Dedifferentiated amniotic fluid mesenchymal stem cell (primary cell): ENCODE measurements around the gene CHST12.
A peak's percentile ranks its signal among the peaks of the same experiment; 100 is the strongest.
"Not testable (repeated sequence)": the region's sequence is repeated elsewhere in the genome, so short reads cannot be mapped to it uniquely, and the experiment has no call there.

Experiments used
- DNase-seq: peaks from one replicate; pipeline ENCODE4 v3.0.0-alpha.2; 2016; ENCODE audit errors: extremely low spot score

Gene CHST12

DNA sequence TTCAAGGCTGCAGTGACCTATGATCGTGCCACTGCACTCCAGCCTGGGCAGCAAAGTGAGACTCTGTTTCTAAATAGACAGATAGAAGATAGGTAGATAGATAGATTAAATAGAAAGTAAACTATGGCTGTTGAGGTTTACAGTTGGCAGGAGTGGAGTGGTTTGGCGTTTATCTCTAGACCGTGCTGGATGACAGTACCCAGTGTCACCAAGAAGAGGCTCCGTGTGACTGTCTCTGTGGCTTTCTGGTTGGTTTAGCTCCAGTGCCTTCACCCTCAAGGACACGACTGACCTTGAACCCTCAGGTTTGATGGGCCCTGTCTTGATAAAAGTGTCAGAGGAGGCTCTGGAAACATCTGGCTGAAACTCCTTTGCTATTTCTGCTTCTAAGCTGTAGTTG is 31.7 kb downstream of the CHST12 start:
- DNase-seq = no peak

DNA sequence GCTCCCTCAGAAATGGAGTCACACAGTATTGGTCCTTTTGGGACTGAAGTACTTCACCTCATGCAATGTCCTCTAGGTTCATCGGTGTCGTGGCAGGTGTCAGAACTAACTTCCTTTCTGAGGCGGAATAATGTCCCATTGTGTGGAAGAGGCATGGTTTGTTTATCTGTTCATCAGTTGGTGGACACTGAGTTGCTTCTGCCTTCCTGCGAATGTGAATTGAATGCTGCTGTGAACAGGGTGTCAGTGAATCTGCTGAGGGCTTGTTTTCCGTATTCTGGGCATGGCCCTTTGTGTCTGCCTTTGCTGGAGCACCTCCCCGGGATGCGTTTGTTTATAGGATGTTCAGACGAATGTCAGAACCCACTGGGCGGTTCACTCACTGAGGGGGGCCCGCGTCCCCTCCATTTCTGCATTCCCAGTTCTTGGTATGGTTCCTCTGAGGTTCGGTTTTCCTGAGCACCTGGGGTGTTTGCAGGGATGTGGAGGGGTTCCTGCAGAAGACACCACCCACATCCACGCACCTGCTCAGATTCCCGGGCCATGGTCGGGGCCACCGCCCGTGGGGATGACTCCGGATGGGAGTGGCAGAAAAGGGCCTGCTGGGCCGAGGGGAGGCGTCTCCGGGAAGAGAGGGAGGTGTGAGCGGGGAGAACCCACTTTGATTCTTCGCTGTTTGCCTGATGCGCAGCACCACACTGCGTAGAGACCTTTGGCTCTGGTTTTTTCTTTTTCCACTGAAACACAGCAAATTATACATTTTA is 33.1 kb downstream of the CHST12 start:
- DNase-seq = no peak

DNA sequence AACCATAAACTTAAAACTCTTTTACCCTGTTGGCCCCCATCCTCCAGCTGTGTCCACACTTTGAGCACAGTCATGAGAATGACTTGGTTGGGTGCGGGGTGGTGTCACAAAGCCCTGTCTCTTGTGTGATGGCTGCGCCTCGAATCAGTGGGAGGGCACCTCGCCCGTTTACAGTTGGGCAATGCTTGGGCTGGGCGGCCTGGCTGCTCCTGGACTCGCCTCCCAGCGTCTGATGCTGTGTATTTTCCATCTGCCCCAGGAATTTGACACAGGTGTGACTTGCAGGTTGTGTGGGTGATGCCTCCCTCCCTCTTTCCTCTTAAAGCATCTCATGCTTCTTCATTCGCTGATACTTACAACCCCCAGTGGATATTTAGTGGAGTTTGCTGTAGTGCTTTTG is 33.7 kb downstream of the CHST12 start:
- no peak for DNase-seq

DNA sequence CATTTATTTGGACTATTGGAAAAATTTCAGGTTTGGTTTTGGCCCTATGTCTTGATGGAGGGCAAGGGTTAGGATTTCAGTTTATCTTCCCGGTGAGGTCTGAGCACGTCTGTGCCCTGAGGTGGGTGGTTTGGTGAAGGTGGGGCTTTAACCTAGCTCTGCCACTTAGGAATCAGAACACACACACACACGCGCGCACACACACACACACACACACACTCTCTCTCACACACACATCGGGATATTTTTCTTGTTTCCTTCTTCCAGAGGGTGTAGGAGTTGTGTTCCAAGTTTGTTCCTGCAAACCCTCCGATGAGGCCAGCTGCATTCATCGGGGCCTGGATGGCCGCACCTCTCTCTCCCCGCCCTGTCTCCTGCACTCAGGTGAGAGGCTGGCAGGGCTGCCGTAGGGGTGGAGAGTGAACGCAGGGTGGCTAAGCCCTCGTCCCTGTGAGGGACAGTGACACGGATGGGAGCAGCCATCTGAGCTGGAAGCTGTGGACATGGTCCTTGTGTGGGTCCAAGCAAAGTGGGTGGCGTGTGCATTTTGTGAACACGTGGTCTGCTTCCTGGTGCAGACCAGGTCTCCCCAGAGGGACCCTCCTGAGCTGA is 34.2 kb downstream of the CHST12 start:
- no peak for DNase-seq

DNA sequence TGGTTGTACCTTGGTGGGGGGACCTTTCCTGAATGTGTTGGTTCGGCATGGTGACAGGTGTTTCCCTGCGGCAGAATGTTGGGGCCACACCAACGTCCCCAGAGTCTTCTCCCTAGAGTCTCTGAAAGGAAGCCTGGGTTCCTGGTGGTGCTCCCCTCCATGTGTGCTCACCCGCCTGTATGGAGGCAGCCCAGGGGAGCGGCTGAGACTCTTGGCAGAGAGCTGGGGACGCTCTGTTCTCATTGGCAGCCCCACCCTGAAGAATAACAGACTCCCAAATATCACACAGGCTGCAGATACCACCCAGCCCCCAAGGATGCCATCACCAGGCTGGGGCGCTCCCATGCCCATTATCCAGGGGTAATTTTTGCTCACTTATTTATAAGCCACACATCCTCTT is 34.8 kb downstream of the CHST12 start:
- no peak for DNase-seq

DNA sequence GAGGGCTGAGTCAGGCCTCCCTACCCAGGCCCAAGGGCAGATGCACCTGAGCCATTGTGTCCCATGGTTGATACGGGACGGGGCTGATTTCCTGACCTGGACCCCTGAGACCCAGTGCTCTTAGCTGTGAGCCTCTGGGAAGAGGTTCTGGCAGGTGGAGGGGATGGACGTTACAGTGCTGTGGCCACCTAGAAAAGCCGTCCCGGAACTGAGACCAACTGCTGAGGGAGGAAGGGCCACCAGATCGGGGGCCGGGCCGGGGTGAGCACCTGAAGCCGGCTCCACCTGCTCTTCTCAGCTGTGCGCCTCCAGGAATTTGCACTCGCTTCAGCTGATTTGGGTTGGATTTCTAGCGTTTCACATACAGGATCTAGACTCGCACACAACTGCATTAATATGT is 35.4 kb downstream of the CHST12 start:
- DNase-seq = no peak

DNA sequence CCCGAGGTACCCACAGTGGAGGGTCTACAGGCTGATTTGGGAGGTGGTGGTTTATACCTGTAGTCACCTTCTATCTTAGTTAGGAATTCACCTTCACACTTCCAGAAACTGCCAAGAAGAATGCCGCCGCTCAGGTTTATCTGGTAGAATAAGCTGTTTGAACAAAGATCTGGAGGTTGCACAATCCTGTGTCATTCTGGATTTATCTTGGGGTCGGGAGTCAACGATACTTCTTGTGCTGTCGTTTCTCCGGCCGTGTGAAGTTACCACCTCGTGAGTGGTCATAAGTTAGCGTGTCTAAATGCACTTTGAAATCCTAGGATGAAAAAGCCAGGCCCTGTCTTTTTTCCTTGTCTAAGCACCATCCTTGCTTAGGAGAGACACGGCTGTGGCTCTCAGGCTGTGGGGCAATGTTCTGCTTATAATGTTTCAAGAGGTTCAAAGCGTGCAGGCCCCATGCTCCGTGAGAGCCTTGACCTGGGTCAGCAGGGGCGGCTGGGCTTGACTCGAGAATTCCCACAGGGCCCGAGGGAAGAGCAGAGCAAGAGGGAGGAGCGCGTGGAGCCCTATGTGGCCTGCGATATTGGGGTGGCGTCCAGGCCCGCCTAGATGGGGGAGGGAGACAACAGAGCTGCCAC is 37.3 kb downstream of the CHST12 start:
- DNase-seq = no peak

DNA sequence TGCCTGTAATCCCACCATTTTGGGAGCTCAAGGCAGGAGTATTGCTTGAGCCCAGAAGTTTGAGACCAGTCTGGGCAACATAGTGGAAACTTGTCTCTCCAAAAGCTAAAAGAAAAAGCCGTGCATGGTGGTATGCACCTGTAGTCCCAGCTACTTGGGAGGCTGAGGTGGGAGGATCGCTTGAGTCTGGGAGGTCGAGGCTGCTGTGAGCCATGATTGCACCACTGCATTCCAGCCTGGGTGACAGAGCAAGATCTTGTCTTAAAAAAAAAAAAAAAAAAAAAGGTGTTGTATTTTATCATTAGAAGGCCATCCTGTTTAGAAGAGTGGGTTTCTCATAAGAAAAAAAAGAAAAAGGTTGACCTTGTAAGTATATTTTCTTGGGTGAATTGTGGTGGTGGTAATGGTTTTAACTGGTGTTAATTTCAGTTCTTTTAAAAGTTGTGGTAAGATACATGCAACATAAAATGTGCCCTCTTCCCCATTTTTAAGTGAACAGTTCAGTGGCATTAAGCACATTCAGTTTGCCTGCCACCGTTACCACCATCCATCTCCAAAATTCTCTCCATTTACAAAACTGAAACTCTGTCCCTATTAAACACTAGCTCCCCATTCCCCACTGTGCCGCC is 38.1 kb downstream of the CHST12 start:
- no peak for DNase-seq

DNA sequence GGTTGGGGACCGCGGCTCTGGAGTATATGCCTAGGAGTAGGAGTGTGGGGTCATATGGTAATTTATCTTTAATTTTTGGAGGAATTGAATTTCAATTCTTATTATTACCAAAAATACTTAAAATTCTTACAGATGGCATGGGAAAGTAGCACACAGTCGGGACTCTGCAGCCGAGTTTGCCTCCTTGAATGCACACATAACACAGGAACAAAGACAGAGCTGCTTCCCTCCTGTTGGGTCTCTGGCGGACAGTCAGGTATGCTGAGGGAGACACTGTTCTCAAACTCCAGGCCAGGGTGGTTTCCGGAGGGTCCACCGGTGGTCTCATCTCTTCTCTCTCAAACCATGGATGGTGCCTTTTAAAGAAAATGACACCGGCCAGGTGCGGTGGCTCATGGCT is 40.1 kb downstream of the CHST12 start:
- DNase-seq = no peak

DNA sequence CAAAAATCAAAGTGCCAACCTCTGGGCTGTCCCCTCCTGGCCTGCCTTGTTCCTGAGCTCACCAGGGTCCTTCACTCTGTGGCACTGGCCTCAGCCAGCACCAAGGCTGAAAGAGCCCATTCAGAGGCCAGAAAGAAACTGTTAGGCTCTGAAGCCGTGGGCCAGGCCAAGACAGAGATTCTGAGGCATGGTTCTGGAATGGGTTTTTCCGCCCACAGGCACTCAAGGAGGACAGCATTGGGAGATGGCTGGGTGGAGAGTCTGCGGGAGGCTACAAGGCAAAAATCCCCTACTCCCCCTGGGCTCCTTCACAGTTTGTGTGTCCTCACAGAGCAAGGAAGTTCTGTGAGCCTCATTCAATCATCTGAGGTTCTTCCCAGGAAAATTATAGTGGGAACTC is 41.1 kb downstream of the CHST12 start:
- peak; percentile 79 for DNase-seq

DNA sequence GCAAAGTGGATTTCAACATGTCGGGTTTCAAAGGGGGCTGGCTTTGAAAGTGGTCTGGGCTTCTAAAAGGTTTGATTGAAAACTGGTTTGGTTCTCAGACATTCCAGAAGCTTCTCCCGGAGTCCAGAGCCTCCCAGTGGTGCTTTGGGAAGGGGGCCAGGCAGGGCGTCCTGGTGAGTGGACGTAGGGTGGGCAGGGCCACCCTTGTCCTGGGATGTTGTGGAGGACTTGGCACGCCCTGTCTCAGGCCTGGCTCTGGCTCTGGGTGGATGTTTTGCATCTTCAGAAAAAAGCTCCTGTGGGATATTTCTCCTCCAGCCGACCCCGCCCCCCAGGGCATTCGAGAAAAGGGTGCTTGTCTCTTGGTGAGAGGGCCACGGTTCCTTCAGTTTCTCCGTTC is 41.6 kb downstream of the CHST12 start:
- no peak for DNase-seq

DNA sequence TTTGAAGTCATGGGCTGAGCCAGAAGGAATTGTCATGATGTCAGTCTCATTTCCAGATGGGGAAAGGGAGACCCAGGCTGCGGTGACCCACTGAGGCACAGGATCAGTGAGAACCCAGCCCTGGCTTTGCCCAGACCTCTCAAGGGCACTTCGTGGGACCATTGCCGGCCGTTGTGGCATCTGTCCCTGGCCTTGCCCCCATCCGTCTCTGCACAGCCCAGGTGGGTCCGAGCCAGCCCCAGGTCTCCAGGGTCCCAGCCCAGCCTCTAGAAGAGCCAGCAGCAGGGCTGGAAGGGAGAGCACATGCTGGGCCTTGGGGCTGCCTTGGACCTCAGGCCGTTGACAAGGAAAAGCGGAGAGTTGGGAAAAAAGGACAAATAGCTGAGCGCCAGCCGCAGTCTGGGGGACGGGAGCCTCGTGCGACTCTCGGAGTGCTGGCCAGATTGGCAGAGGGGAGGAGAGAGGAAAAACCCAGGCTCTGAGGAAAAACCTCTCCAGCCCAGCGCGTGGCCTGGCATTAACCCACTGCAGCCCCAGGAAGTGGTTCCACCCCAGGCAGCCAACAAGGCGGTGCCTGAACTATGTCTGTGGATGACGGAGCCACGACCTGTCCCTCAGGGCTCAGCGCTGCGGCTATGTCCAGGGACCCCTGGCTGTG is 42.6 kb downstream of the CHST12 start:
- no peak for DNase-seq

DNA sequence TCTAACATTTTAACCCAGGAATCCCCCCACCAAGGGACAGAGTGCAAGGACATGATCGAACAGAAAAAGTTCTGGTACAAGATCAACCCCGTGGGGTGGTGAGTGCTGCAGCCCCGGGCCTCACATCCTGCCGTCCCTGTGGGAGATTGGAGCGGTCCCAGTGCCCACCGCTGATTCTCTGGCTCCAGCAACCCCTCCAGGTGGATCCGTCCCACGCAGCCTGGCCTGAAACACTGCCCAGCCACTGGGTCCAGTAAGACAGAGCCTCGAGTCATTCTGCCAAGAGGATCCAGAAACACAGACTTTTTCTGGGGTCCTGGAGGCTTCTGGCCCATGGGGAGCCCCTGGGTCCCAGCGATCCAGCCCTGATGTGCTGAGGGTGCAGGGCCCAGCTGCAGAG is 43.3 kb downstream of the CHST12 start:
- no peak for DNase-seq

DNA sequence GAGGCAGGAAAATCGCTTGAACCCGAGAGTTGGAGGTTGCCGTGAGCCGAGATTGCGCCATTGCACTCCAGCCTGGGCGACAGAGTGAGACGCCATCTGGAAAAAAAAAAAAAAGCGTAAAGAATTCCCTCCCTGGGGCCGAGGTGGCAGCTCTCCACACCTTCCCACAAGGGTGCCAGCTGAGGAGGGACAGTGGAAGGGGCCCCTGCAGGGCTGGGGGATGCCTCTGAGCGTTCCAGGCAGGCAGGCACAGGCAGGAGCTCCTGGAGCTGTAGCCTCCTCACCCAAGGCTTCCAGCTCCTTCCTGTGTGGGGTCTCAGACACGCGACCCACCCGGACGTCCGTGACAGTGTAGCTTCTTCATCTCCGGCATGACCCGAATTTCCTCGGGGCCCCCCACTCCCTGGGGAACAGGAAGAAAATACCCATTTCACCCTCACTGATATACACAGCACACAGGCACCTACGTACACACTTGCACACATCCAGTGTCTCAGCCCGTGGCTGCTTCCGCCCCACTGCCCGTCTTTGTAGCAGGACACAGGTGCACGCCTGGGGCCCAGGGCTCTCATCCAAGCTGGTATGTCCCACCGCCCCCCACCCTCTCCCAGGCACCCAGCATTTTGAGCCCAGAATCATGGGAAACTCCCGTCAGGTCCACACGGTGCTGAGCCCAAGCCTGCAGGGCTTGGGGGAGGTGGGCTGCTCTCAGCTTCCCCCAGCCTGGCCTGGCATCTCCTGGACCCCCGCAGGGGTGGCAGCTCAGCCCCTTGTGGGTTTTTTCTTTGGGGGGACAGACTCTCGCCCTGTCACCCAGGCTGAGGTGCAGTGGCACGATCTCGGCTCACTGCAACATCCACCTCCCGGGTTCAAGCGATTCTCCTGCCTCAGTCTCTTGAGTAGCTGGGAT is 47.0 kb downstream of the CHST12 start:
- DNase-seq = no peak

DNA sequence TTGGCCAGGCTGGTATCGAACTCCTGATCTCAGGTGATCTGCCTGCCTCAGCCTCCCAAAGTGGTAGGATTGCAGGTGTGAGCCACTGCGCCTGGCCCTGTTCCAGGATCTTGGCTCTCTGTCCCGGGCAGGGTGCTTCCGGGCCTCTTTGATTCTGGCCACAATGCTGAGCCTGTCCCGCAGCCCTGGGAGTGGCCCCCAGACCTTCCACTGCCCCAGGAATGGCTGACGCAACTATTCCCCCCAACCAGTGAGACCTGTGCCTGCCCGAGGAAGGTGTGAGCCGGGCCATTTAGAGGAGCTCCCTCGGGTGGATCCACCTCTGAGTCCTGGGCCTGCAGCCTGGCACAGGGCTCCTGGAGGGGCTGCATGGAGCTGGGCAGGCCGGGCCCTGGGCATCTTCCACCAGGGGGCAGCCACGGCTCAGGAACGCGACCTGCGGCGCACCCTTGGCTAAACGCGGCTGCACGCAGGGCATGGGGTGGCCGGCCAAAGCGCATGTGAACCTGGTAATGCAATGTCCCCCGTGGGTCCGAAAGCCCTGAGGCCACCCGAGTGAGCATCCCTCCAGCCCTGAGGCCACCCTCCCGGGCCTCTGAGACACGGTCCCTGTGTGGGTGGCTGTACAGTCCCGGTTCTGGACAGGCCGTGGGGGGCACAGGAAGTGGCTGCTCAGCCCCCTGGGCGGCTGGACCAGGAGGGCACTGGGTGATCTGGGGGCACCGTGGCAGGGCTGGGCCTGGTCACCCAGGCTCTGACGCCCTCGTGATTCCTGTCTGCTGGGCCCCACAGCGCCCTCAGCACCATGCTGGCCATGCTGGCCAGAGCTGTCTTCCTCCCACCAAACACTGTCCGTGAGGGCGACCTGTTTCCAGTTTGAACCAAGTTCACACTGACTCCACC is 48.0 kb downstream of the CHST12 start:
- DNase-seq = peak; percentile 27

DNA sequence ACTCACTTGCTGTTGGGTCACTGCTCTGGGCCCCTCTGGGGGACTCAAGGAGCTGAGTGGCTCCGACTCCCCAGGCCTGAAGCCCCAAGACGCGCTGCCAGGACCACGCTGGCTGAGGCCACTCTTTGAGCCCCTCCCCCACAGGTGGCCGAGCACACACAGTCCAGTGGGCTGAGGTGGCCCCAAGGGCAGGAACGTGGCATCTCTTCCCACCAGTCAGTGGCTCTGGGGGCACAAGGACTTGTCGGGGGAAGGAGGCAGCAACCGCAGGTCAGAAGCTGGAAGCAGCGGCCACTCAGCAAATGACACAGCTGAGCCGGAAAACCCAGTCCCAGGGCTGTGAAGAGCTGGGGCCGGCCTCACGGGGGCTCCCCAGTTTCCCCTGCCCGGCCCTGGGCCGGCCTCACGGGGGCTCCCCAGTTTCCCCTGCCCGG is 48.7 kb downstream of the CHST12 start:
- DNase-seq = no peak

DNA sequence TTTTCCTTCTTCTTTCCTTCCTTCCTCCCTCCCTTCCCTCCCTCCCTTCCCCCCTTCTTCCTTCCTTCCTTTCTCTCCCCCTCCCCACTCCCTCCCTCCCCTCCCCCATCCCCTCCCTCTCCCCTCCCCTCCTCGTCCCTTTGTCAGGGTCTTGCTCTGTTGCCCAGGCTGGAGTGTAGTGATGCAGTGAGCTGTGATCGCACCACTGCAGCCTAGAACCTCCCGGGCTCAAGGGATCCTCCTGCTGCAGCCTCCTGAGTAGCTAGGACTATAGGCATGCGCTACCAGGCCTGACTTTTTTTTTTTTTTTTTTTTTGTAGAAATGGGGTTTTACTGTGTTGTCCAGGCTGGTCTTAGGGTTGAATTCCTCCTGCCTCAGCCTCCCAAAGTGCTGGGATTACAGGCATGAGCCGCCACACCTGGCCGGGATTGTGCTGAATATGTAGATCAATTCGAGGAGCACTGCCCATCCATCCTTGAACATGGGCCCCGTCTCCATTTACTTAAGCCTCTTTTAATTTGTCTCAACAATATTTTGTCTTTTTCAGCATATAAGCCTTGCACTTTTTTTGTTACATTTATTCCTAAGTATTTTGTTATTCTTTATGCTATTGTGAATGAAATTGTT is 49.3 kb downstream of the CHST12 start:
- no peak for DNase-seq

DNA sequence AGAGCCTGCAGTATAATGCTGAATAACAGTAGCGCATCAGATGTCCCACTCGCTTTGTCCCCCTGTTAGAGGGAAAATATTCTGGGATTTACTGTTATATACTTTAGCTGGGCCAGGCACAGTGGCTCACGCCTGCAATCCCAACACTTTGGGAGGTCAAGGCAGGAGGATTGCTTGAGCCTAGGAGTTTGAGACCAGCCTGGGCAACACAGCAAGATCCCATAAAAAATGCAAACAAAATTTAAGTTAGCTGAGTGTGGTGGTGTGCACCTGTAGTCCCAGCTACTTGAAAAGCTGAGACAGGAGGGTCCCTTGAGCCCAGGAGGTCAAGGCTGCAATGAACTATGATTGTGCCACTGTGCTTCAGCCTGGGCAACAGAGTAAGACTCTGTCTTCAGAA is 50.4 kb downstream of the CHST12 start:
- DNase-seq = not testable (repeated sequence)

DNA sequence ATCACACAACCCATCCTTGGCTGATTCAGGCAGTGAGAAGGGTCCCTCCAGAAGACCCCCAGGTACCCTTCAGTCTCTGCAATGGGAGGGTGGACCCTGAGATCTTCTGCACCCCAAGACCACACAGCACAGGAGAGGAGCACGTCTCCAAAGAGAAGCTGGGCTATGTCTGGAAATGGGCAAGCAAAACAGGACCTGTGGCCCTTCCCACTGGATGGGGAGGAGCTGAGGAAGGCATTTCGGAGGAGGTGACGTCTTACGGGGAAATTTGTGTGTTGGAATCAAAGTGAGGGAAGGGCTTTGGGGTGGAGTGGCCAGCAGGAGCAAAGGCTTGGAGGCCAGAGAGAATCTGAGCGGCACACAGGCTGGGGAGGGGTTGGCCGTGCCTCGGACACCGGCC is 56.3 kb downstream of the CHST12 start:
- no peak for DNase-seq

DNA sequence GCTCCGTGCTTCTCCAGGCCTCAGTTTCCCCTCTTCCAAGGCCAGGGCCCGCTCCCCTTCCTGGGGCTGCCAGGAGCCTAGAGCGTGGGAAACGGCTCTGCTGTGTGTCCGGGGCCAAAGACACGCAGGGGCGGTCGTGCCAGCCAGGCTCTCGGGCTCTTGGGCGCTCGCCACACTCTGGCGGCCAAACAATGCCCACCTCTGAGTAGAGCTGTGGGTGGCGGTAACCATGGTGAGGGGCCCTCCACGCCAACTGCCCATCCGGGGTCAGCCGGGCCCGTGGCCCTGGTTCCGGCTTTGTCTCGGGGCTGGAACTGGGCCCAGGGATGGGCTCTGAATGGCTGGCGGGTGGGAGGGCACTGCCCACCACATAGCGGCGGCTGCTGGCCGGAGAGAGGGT is 56.8 kb downstream of the CHST12 start:
- DNase-seq = no peak
